HG02938 (cell line): ENCODE results near the gene MRRF.
"Not testable (repeated sequence)": the region's sequence is repeated elsewhere in the genome, so short reads cannot be mapped to it uniquely, and the experiment has no call there.

Experiments used
- ATAC-seq: cut with Tn5 transposase; IDR thresholded peaks from one replicate; pipeline ENCODE4 v1.9.1; 2021; ENCODE audit warnings: mild to moderate bottlenecking, moderate library complexity; ENCODE audit not compliant: unreplicated experiment

The MRRF gene

GRCh38 chr9:122327175-122327574, 62.5 kb downstream of the MRRF start:
- ATAC-seq: peak; percentile 47

- ATAC-seq: no peak
Observed at GRCh38 chr9:122329597-122329996, 64.9 kb downstream of the MRRF start.

GRCh38 chr9:122330466-122330865, 65.8 kb downstream of the MRRF start:
- not testable (repeated sequence) for ATAC-seq

- ATAC-seq: no peak
Observed at GRCh38 chr9:122331523-122331927, 66.8 kb downstream of the MRRF start.

GRCh38 chr9:122332083-122332482, 67.4 kb downstream of the MRRF start:
- no peak for ATAC-seq

GRCh38 chr9:122332644-122333043, 68.0 kb downstream of the MRRF start:
- no peak for ATAC-seq

- ATAC-seq: no peak
Observed at GRCh38 chr9:122333169-122333808, 68.6 kb downstream of the MRRF start.

- no peak for ATAC-seq
Observed at GRCh38 chr9:122334916-122335315, 70.2 kb downstream of the MRRF start.

- ATAC-seq: no peak
Observed at GRCh38 chr9:122336189-122336588, 71.5 kb downstream of the MRRF start.

- no peak for ATAC-seq
Observed at GRCh38 chr9:122336866-122337555, 72.3 kb downstream of the MRRF start.

- no peak for ATAC-seq
Observed at GRCh38 chr9:122337556-122337929, 72.9 kb downstream of the MRRF start.

GRCh38 chr9:122338536-122338935, 73.9 kb downstream of the MRRF start:
- ATAC-seq: no peak

- no peak for ATAC-seq
Observed at GRCh38 chr9:122338994-122339393, 74.3 kb downstream of the MRRF start.

GRCh38 chr9:122339579-122339978, 74.9 kb downstream of the MRRF start:
- ATAC-seq: no peak

- ATAC-seq: no peak
Observed at GRCh38 chr9:122340161-122340560, 75.5 kb downstream of the MRRF start.

GRCh38 chr9:122342323-122343050, 77.8 kb downstream of the MRRF start:
- no peak for ATAC-seq

- no peak for ATAC-seq
Observed at GRCh38 chr9:122346478-122347347, 82.0 kb downstream of the MRRF start.

- no peak for ATAC-seq
Observed at GRCh38 chr9:122347348-122348287, 82.9 kb downstream of the MRRF start.

- ATAC-seq: no peak
Observed at GRCh38 chr9:122348288-122348777, 83.7 kb downstream of the MRRF start.

GRCh38 chr9:122348791-122349190, 84.1 kb downstream of the MRRF start:
- ATAC-seq: no peak
